Tibial artery (tissue), 4 donors: Measurements from ENCODE around the gene SLC45A2.

ENCODE experiments used
- DNase-seq, 2 donors: peaks; one replicate each; pipeline ENCODE4 v3.0.0-alpha.2; 2019
- H3K27ac ChIP-seq, 2 donors: fragments of 200-600 bp; sonication (generic) in 1 of 2; 1 replicate in 1 of 2; 2 replicates in 1 of 2; pipeline ENCODE4 v1.5.1; 2018 to 2019; ENCODE audit warnings: mild to moderate bottlenecking in 1 of 2
- H3K27me3 ChIP-seq, 2 donors: fragments of 200-600 bp; sonication (generic) in 1 of 2; one replicate each; pipeline versions ENCODE4 v1.5.1 to v1.6.0; 2016 to 2019
- H3K36me3 ChIP-seq, 3 donors: fragments of 200-600 bp; sonication (generic) in 2 of 3; one replicate each; pipeline ENCODE4 v1.5.1; 2016 to 2019; ENCODE audit warnings: mild to moderate bottlenecking in 2 of 3
- H3K4me1 ChIP-seq, 4 donors: fragments of 200-600 bp; sonication (generic) in 2 of 4; 1 replicate in 3 of 4; 2 replicates in 1 of 4; pipeline ENCODE4 v1.5.1; 2016 to 2019
- H3K4me3 ChIP-seq, 2 donors: fragments of 200-600 bp; sonication (generic) in 1 of 2; 1 replicate in 1 of 2; 2 replicates in 1 of 2; pipeline ENCODE4 v1.5.1; 2018 to 2019; ENCODE audit warnings: mild to moderate bottlenecking in 2 of 2
- H3K9me3 ChIP-seq, 3 donors: fragments of 200-600 bp; sonication (generic) in 1 of 3; one replicate each; pipeline ENCODE4 v1.5.1; 2016 to 2019
- intact Hi-C: fragments of 100-400 bp; cut with DNase I; formaldehyde crosslinking; loops from one replicate; pipeline ENCODE4 v1.15.0; 2023; ENCODE audit warnings: low total_unique reads
- TF ChIP-seq, protein P1 (sequence below), 2 experiments: fragments of 200-600 bp in 1 of 2; fragments of 450-650 bp in 1 of 2; IDR thresholded peaks; one replicate each; pipeline ENCODE4 v1.5.1; 2017 to 2019; ENCODE audit warnings: antibody characterized with exemption in 2 of 2, mild to moderate bottlenecking in 1 of 2, moderate library complexity in 1 of 2

SLC45A2 gene

DNA sequence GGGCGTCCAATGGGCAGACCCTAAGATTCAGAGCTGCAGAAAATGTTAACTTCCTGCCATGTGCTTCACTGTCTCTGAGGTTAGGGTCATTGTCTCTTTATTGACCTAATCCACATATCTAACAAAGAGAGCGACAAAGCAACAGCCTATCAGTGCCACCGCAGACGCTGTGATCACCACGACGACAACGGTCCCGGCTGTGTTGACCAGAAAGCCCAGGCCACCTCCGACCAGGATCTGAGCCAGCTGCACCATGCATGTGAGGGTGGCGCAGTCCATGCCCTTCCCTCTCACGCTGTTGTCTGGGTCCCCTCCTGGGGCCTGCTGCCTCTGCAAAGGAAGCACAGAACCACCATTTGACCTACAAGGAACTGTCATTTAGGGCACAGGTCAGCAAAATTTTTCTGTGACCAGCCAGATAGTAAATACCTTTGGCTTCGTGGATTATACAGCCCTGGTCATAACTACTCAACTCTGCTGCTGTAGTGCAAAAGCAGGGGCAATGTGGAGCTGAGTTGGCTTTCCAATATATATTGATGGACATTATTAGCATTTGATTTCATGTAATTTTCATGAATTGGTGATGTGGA lies 39.9 kb downstream of the SLC45A2 start:
- intact Hi-C loops: no loop called here
- TF ChIP-seq, protein P1, sequence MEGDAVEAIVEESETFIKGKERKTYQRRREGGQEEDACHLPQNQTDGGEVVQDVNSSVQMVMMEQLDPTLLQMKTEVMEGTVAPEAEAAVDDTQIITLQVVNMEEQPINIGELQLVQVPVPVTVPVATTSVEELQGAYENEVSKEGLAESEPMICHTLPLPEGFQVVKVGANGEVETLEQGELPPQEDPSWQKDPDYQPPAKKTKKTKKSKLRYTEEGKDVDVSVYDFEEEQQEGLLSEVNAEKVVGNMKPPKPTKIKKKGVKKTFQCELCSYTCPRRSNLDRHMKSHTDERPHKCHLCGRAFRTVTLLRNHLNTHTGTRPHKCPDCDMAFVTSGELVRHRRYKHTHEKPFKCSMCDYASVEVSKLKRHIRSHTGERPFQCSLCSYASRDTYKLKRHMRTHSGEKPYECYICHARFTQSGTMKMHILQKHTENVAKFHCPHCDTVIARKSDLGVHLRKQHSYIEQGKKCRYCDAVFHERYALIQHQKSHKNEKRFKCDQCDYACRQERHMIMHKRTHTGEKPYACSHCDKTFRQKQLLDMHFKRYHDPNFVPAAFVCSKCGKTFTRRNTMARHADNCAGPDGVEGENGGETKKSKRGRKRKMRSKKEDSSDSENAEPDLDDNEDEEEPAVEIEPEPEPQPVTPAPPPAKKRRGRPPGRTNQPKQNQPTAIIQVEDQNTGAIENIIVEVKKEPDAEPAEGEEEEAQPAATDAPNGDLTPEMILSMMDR (IDR thresholded peaks at IDR 0.05): no peak
- DNase-seq: no peak

DNA sequence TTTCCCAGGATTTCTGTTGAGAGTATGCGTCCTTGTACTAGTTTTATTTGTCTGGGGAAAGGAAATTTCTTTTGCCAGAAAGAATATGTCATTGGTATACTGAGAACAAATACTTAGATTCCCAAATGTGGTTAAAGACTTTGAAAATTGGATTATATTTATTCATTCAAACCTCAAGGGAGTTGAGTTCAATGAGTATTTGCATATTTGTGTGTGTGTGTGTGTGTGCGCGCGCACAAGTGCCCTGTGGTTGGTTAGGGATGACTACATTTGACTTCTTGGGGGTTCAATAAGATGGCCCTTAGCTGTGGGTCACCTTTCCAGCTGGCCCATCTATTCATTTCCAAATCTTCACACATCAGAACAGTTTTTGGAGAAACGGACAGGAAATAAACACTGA lies 43.4 kb downstream of the SLC45A2 start:
- H3K4me3 ChIP-seq: no peak overlapping the region
- peaks cover 0 to 16% (median 14%) of the 10 kb centered on the region in 4 donors for H3K4me1 ChIP-seq
- no peaks in the 10 kb centered on the region for H3K9me3 ChIP-seq
- no peak overlapping the region for H3K27ac ChIP-seq
- H3K36me3 ChIP-seq: no peaks in the 10 kb centered on the region
- intact Hi-C loops: no loop called here
- H3K27me3 ChIP-seq: peaks cover 0 to 72% of the 10 kb centered on the region in 2 donors
- no peak for DNase-seq
- TF ChIP-seq, protein P1 (IDR thresholded peaks at IDR 0.05): no peak

More for the DNA sequence above, 39.9 kb downstream of the SLC45A2 start:
- no peaks in the 10 kb centered on the region for H3K36me3 ChIP-seq
- no peaks in the 10 kb centered on the region for H3K9me3 ChIP-seq
- H3K4me3 ChIP-seq: no peak overlapping the region
- H3K4me1 ChIP-seq: no peaks in the 10 kb centered on the region
- no peak overlapping the region for H3K27ac ChIP-seq
- H3K27me3 ChIP-seq: peaks cover 0 to 40% of the 10 kb centered on the region in 2 donors

DNA sequence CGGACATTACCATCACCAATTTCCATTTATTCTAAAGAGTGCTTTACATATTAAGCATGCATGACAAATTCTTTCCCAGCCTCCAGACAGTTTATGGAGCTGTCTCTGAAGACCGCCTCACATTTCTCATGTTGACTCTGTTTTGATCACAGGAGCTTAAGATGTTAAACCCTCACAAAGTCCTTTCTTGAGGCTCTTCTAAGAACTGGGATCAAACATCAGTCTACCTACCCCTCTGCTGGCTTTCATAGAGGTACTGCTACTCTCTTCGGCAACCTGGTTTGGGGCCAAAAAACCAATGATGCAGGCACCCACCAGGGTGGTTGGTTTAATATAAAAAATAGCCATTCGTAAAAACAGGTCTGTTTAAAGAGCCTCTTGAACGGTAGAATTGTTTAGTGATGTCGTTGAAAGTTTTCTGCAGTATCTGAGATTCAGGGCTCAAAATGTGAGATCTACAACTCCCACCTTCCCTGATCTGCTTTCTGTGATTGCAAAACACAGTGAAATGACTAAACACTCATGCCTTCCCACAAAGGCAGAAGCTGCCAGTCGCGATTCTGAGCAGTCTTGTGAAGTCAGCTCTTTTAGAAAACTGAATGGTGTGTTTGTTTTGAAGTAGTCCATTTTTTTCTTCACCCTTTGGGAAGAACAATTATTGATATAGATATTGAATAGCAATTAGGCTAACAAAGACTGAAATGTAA lies 44.8 kb downstream of the SLC45A2 start:
- H3K27me3 ChIP-seq: peaks cover 0 to 73% of the 10 kb centered on the region in 2 donors
- no peaks in the 10 kb centered on the region for H3K36me3 ChIP-seq
- DNase-seq: no peak
- intact Hi-C loops: loop anchor here (10.0 kb wide), 1 partner anchor 505 kb away; no protein-coding TSS in a partner anchor
- TF ChIP-seq, protein P1 (IDR thresholded peaks at IDR 0.05): no peak
- no peak overlapping the region for H3K4me3 ChIP-seq
- H3K4me1 ChIP-seq: peaks cover 0 to 21% (median 19%) of the 10 kb centered on the region in 4 donors
- no peaks in the 10 kb centered on the region for H3K9me3 ChIP-seq
- no peak overlapping the region for H3K27ac ChIP-seq

DNA sequence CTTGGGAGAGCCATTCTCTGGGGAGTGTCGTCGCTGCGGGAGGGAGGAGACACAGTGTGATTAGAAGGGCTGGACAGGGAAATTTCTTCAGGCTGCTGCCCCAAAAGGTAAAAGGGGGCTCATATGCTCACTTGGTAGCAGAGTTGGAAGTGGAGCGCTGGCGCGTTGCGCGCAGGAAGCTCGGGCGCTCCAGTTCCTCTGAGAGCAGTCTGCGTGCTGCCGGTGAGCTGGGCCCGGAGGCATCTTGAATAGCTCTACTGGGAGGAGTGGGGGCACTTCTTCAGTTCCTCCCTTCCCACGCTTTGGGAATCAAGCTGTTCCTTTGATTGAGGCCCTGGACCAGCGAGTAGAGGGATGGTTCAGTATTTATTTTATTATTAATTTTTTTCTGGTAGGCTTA lies 45.6 kb downstream of the SLC45A2 start:
- H3K27me3 ChIP-seq: peaks cover 0 to 67% of the 10 kb centered on the region in 2 donors
- intact Hi-C loops: loop anchor here (10.0 kb wide), 1 partner anchor 504 kb away; no protein-coding TSS in a partner anchor
- H3K9me3 ChIP-seq: no peaks in the 10 kb centered on the region
- H3K4me1 ChIP-seq: peaks cover 0 to 21% (median 19%) of the 10 kb centered on the region in 4 donors
- H3K36me3 ChIP-seq: no peaks in the 10 kb centered on the region
- H3K27ac ChIP-seq: no peak overlapping the region
- H3K4me3 ChIP-seq: no peak overlapping the region
- no peak for DNase-seq
- TF ChIP-seq, protein P1 (IDR thresholded peaks at IDR 0.05): no peak

DNA sequence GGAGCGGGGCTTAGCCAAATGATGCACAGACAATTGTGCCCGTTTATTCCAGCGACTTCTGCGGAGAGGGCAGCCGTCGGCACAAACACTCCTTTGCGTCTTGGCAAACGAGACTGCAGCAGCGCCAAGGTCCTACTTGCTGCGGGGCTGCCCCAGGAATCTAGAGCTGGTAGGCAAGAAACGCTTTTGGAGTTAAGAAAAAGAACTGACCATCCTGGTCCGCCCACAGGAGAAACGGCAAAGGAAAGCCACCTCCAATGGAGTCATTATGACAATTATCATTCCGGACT lies 46.0 kb downstream of the SLC45A2 start:
- Histone ChIP-seq H3K9me3 (no peaks in the 10 kb centered on the region), H3K4me1 (peaks cover 0 to 21% (median 19%) of the 10 kb centered on the region in 4 donors), H3K27ac (no peak overlapping the region), H3K27me3 (peaks cover 0 to 66% of the 10 kb centered on the region in 2 donors), H3K4me3 (no peak overlapping the region), H3K36me3 (no peaks in the 10 kb centered on the region)
- no peak for DNase-seq
- TF ChIP-seq, protein P1 (IDR thresholded peaks at IDR 0.05): no peak
- intact Hi-C loops: loop anchor here (10.0 kb wide), 1 partner anchor 504 kb away; no protein-coding TSS in a partner anchor
